Uterus (tissue), 2 donors: ENCODE measurements around the gene RIC8B.

ENCODE experiments used
- POLR2A ChIP-seq, 2 donors: fragments of 450-650 bp; IDR thresholded peaks; one replicate each; pipeline ENCODE4 v1.6.1; 2016; ENCODE audit warnings: antibody characterized with exemption in 2 of 2, mild to moderate bottlenecking in 1 of 2, moderate library complexity in 1 of 2
- TF ChIP-seq, protein P1 (sequence below), 4 experiments: fragments of 200-600 bp in 2 of 4; fragments of 450-650 bp in 2 of 4; sonication (generic) in 2 of 4; IDR thresholded peaks; one replicate each; pipeline ENCODE4 v1.5.1; 2016 to 2019; ENCODE audit warnings: antibody characterized with exemption in 4 of 4, mild to moderate bottlenecking in 2 of 4, moderate library complexity in 1 of 4

GRCh38 chr12:106918746-106919145 is 144.3 kb downstream of the RIC8B start:
- TF ChIP-seq, protein P1, sequence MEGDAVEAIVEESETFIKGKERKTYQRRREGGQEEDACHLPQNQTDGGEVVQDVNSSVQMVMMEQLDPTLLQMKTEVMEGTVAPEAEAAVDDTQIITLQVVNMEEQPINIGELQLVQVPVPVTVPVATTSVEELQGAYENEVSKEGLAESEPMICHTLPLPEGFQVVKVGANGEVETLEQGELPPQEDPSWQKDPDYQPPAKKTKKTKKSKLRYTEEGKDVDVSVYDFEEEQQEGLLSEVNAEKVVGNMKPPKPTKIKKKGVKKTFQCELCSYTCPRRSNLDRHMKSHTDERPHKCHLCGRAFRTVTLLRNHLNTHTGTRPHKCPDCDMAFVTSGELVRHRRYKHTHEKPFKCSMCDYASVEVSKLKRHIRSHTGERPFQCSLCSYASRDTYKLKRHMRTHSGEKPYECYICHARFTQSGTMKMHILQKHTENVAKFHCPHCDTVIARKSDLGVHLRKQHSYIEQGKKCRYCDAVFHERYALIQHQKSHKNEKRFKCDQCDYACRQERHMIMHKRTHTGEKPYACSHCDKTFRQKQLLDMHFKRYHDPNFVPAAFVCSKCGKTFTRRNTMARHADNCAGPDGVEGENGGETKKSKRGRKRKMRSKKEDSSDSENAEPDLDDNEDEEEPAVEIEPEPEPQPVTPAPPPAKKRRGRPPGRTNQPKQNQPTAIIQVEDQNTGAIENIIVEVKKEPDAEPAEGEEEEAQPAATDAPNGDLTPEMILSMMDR (IDR thresholded peaks at IDR 0.05), result no peak
- no peak for TF ChIP-seq POLR2A (IDR thresholded peaks at IDR 0.05)
